Ishikawa (cell line): ENCODE data around the gene MATR3.

Experiments
- CEBPB ChIP-seq: IDR thresholded peaks from 2 replicates; pipeline ENCODE4 v1.6.1; 2012
- CREB1 ChIP-seq: IDR thresholded peaks from 2 replicates; pipeline ENCODE4 v1.6.1; 2012; ENCODE audit warnings: low read depth
- RAD21 ChIP-seq: IDR thresholded peaks from 2 replicates; pipeline ENCODE4 v1.6.1; 2012; ENCODE audit warnings: low read depth
- YY1 ChIP-seq: IDR thresholded peaks from 2 replicates; pipeline ENCODE4 v1.6.1; 2012; ENCODE audit warnings: low read depth

GRCh38 chr5:139335811-139336210 lies 42.3 kb downstream of the MATR3 start:
- TF ChIP-seq YY1 (no peak), CREB1 (no peak), RAD21 (no peak), CEBPB (no peak)
